Endometrium (tissue), 2 donors: ENCODE results near the gene NPL.

Experiments used
- FAIRE-seq: peaks from 2 replicates; lab custom pipeline; 2012; peaks lifted over from hg19 to GRCh38; lab: Jason Lieb, UNC
- donor health status: control.
- donor health status: control.

NPL gene

GRCh38 chr1:182872881-182873280, 83.3 kb downstream of the NPL start:
- no peak for FAIRE-seq

GRCh38 chr1:182875889-182876288, 86.3 kb downstream of the NPL start:
- no peak for FAIRE-seq

- no peak for FAIRE-seq
Observed at GRCh38 chr1:182877331-182877730, 87.8 kb downstream of the NPL start.

- FAIRE-seq: no peak
Observed at GRCh38 chr1:182877842-182878241, 88.3 kb downstream of the NPL start.
